DOHH2 (cell line): ENCODE measurements around the gene LRRN1.

ENCODE experiments used
- H3F3A ChIP-seq: fragments of 200-600 bp; sonication (generic), shearing (Covaris generic); 2 replicates; pipeline ENCODE4 v1.6.0; 2016; ENCODE audit warnings: antibody characterized with exemption, mild to moderate bottlenecking; ENCODE audit not compliant: control insufficient read depth, insufficient read depth
- H3K27ac ChIP-seq: fragments of 200-600 bp; sonication (generic); 2 replicates; pipeline ENCODE4 v1.5.1; 2014; ENCODE audit warnings: low read depth, mild to moderate bottlenecking, low read length, moderate library complexity
- H3K27me3 ChIP-seq: fragments of 200-600 bp; sonication (generic); 2 replicates; pipeline ENCODE4 v1.6.1; 2014; ENCODE audit warnings: mild to moderate bottlenecking, low read length, mixed read lengths; ENCODE audit not compliant: control insufficient read depth
- H3K36me3 ChIP-seq: fragments of 200-600 bp; sonication (generic); 2 replicates; pipeline ENCODE4 v1.6.1; 2014; ENCODE audit warnings: mild to moderate bottlenecking, low read length, moderate library complexity, mixed read lengths; ENCODE audit not compliant: control insufficient read depth
- H3K4me1 ChIP-seq: fragments of 200-600 bp; sonication (generic); 2 replicates; pipeline ENCODE4 v1.6.1; 2014; ENCODE audit warnings: mild to moderate bottlenecking, low read length, mixed read lengths; ENCODE audit not compliant: control insufficient read depth
- H3K4me2 ChIP-seq: fragments of 200-600 bp; sonication (generic); 2 replicates; pipeline ENCODE4 v1.6.0; 2014; ENCODE audit warnings: mild to moderate bottlenecking, low read length, moderate library complexity
- H3K4me3 ChIP-seq: fragments of 200-600 bp; sonication (generic); 2 replicates; pipeline ENCODE4 v1.5.1; 2014; ENCODE audit warnings: mild to moderate bottlenecking, low read length, mixed read lengths
- H3K79me2 ChIP-seq: fragments of 200-600 bp; sonication (generic); 2 replicates; pipeline ENCODE4 v1.6.1; 2014; ENCODE audit warnings: mild to moderate bottlenecking, low read length, mixed read lengths; ENCODE audit not compliant: control insufficient read depth
- H3K9me2 ChIP-seq: fragments of 200-600 bp; sonication (generic); replicated peaks from 2 replicates; pipeline ENCODE4 v1.6.1; 2014; ENCODE audit warnings: mild to moderate bottlenecking, low read length, mixed read lengths; ENCODE audit not compliant: control insufficient read depth
- H3K9me3 ChIP-seq: fragments of 200-600 bp; sonication (generic); 2 replicates; pipeline ENCODE4 v1.6.1; 2014; ENCODE audit warnings: antibody characterized with exemption, low read length, mixed read lengths; ENCODE audit not compliant: control insufficient read depth, insufficient read depth
- H4K20me1 ChIP-seq: fragments of 200-600 bp; sonication (generic); 2 replicates; pipeline ENCODE4 v1.6.0; 2014; ENCODE audit warnings: low read depth, mild to moderate bottlenecking, antibody characterized with exemption, low read length, moderate library complexity; ENCODE audit not compliant: control insufficient read depth, insufficient read depth
- CTCF ChIP-seq: fragments of 200-600 bp; sonication (generic); IDR thresholded peaks from one replicate; pipeline ENCODE4 v1.5.1; 2014; ENCODE audit warnings: antibody characterized with exemption, mild to moderate bottlenecking, low read depth, low read length; ENCODE audit not compliant: poor library complexity, severe bottlenecking
- EZH2phosphoT487 ChIP-seq: fragments of 200-600 bp; sonication (generic); IDR thresholded peaks from 2 replicates; pipeline ENCODE4 v1.6.1; 2017; ENCODE audit warnings: borderline replicate concordance, mild to moderate bottlenecking, antibody characterized with exemption, low read length, moderate library complexity, mixed read lengths

LRRN1 gene

GRCh38 chr3:3766140-3766539, 33.1 kb upstream of the LRRN1 start:
- Histone ChIP-seq H3K79me2 (no peaks in the 10 kb centered on the region), H4K20me1 (no peaks in the 10 kb centered on the region), H3K27ac (no peak overlapping the region)

GRCh38 chr3:3771094-3771493, 28.1 kb upstream of the LRRN1 start:
- Histone ChIP-seq H3K9me3 (no peaks in the 10 kb centered on the region), H3K27ac (no peak overlapping the region), H3F3A (no peaks in the 10 kb centered on the region), H3K27me3 (no peaks in the 10 kb centered on the region), H3K36me3 (no peaks in the 10 kb centered on the region), H3K4me3 (no peak overlapping the region), H3K4me2 (no peak overlapping the region), H4K20me1 (no peaks in the 10 kb centered on the region), H3K9me2 (no peaks in the 10 kb centered on the region), H3K79me2 (no peaks in the 10 kb centered on the region), H3K4me1 (no peaks in the 10 kb centered on the region)
- TF ChIP-seq CTCF (no peak), EZH2phosphoT487 (no peak)

More at GRCh38 chr3:3766140-3766539, 33.1 kb upstream of the LRRN1 start:
- H3K4me2 ChIP-seq = no peak overlapping the region
- no peaks in the 10 kb centered on the region for H3K9me3 ChIP-seq
- TF ChIP-seq EZH2phosphoT487 = no peak
- TF ChIP-seq CTCF = no peak
- H3K4me1 ChIP-seq = no peaks in the 10 kb centered on the region
- no peaks in the 10 kb centered on the region for H3K9me2 ChIP-seq
- H3K27me3 ChIP-seq = no peaks in the 10 kb centered on the region
- no peaks in the 10 kb centered on the region for H3F3A ChIP-seq
- no peaks in the 10 kb centered on the region for H3K36me3 ChIP-seq
- H3K4me3 ChIP-seq = no peak overlapping the region

GRCh38 chr3:3771567-3771966, 27.7 kb upstream of the LRRN1 start:
- Histone ChIP-seq H3K9me3 (no peaks in the 10 kb centered on the region), H3K79me2 (no peaks in the 10 kb centered on the region), H4K20me1 (no peaks in the 10 kb centered on the region), H3K9me2 (no peaks in the 10 kb centered on the region), H3K4me1 (no peaks in the 10 kb centered on the region), H3K27ac (no peak overlapping the region), H3F3A (no peaks in the 10 kb centered on the region), H3K4me3 (no peak overlapping the region), H3K36me3 (no peaks in the 10 kb centered on the region), H3K27me3 (no peaks in the 10 kb centered on the region), H3K4me2 (no peak overlapping the region)
- TF ChIP-seq EZH2phosphoT487 (no peak), CTCF (no peak)

- no peaks in the 10 kb centered on the region for H3K9me2 ChIP-seq
- H3K9me3 ChIP-seq = no peaks in the 10 kb centered on the region
- no peak overlapping the region for H3K27ac ChIP-seq
- no peak overlapping the region for H3K4me2 ChIP-seq
- no peaks in the 10 kb centered on the region for H3K79me2 ChIP-seq
- no peaks in the 10 kb centered on the region for H3K27me3 ChIP-seq
- H3K4me3 ChIP-seq = no peak overlapping the region
- no peak for TF ChIP-seq CTCF
- no peak for TF ChIP-seq EZH2phosphoT487
- no peaks in the 10 kb centered on the region for H4K20me1 ChIP-seq
- no peaks in the 10 kb centered on the region for H3K4me1 ChIP-seq
- H3F3A ChIP-seq = no peaks in the 10 kb centered on the region
- no peaks in the 10 kb centered on the region for H3K36me3 ChIP-seq
Observed at GRCh38 chr3:3772338-3772737, 26.9 kb upstream of the LRRN1 start.
